BJ (cell line): ENCODE measurements around the gene LHFPL2. TPM values are rescaled to one million over a fixed set of nuclear protein-coding genes. Genes with fewer than 3 reads are reported as not detected.

Source experiments
- CTCF ChIA-PET: fragments of 350-600 bp; formaldehyde crosslinking; extraction: SDS; loops from one replicate; lab custom pipeline; 2021; ENCODE audit warnings: antibody characterized with exemption, inconsistent platforms; lab: Yijun Ruan, JAX
- POLR2A ChIA-PET: fragments of 300-600 bp; sonication (Branson Sonifier 250); formaldehyde crosslinking; extraction: SDS; loops from one replicate; lab custom pipeline; 2021; ENCODE audit warnings: antibody characterized with exemption; lab: Charles Lee
- DNase-seq: peaks from one replicate; pipeline ENCODE4 v3.0.0-alpha.2; 2011; ENCODE audit warnings: low read depth
- H3K27me3 ChIP-seq: 2 replicates; pipeline ENCODE4 v1.6.0; 2011; ENCODE audit warnings: low read length; ENCODE audit not compliant: control insufficient read depth, insufficient read depth
- H3K36me3 ChIP-seq: 2 replicates; pipeline ENCODE4 v1.5.1; 2011; ENCODE audit warnings: low read length; ENCODE audit not compliant: control insufficient read depth, insufficient read depth
- H3K4me3 ChIP-seq: 2 replicates; pipeline ENCODE4 v1.5.1; 2011; ENCODE audit warnings: low read depth, mild to moderate bottlenecking, control low read depth, low read length
- polyA plus RNA-seq: library from polyadenylated mRNA; depleted of rRNA; stranded (reverse); fragments of >200 nt; gene quantifications from 2 replicates; pipeline ENCODE4 v1.2.3, GENCODE V29; 2011
- TF ChIP-seq, protein P1 (sequence below): IDR thresholded peaks from 2 replicates; pipeline ENCODE4 v1.5.1; 2011; ENCODE audit warnings: low read depth, mild to moderate bottlenecking, control low read depth, inconsistent platforms, low read length, moderate library complexity; ENCODE audit not compliant: insufficient read depth

Gene LHFPL2
- polyA plus RNA-seq, 1 experiment = 4.4 TPM

DNA sequence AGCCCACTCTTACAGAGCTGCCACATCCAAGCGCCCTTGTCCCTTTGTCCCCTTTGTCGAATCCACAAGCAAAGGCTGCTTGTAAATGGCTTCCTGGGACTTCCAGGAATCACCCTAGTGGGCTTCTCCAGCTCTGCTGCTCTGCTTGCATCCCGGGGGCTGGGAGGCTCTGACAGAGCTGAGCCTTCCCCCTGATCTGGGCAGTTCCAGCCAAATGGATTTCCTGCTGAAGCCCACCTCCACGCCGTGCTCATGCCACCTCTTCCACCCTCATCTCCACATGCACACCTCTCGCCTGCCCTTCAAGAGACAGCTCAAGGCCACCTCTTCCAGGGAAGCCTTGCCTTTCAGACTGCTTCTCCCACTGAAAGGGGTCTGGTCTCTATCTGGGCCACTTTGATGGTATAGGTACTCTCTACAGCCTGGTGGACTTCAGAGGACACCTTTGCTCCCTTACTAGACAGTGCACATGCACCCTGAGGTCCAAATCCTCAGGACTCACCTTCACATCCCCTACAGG is 106.2 kb downstream of the LHFPL2 start:
- Histone ChIP-seq H3K4me3 (no peak overlapping the region), H3K27me3 (no peaks in the 10 kb centered on the region), H3K36me3 (no peaks in the 10 kb centered on the region)
- no peak for DNase-seq
- TF ChIP-seq, protein P1, sequence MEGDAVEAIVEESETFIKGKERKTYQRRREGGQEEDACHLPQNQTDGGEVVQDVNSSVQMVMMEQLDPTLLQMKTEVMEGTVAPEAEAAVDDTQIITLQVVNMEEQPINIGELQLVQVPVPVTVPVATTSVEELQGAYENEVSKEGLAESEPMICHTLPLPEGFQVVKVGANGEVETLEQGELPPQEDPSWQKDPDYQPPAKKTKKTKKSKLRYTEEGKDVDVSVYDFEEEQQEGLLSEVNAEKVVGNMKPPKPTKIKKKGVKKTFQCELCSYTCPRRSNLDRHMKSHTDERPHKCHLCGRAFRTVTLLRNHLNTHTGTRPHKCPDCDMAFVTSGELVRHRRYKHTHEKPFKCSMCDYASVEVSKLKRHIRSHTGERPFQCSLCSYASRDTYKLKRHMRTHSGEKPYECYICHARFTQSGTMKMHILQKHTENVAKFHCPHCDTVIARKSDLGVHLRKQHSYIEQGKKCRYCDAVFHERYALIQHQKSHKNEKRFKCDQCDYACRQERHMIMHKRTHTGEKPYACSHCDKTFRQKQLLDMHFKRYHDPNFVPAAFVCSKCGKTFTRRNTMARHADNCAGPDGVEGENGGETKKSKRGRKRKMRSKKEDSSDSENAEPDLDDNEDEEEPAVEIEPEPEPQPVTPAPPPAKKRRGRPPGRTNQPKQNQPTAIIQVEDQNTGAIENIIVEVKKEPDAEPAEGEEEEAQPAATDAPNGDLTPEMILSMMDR = no peak
- POLR2A ChIA-PET = no interaction called here
- CTCF ChIA-PET = interaction anchor here (1.3 to 2.9 kb wide), 5 partner anchors 10 to 422 kb away, joined by 3 to 9 read pairs (median 4); no protein-coding TSS in a partner anchor

GRCh38 chr5:78541086-78541654 is 107.4 kb downstream of the LHFPL2 start:
- H3K4me3 ChIP-seq = no peak overlapping the region
- ChIA-PET POLR2A (no interaction called here), CTCF (interaction anchor here (1.3 to 2.9 kb wide), 4 partner anchors 8 to 350 kb away, joined by 3 to 9 read pairs (median 4); no protein-coding TSS in a partner anchor)
- TF ChIP-seq, protein P1 = no peak
- DNase-seq = no peak
- H3K27me3 ChIP-seq = no peaks in the 10 kb centered on the region
- no peaks in the 10 kb centered on the region for H3K36me3 ChIP-seq

GRCh38 chr5:78540335-78541085 is 108.1 kb downstream of the LHFPL2 start:
- DNase-seq = no peak
- no peaks in the 10 kb centered on the region for H3K36me3 ChIP-seq
- no peaks in the 10 kb centered on the region for H3K27me3 ChIP-seq
- ChIA-PET POLR2A (no interaction called here), CTCF (interaction anchor here (1.7 to 2.9 kb wide), 3 partner anchors 8 to 350 kb away, joined by 4 to 9 read pairs (median 4); no protein-coding TSS in a partner anchor)
- TF ChIP-seq, protein P1 = no peak
- H3K4me3 ChIP-seq = no peak overlapping the region

- Histone ChIP-seq H3K4me3 (no peak overlapping the region), H3K36me3 (no peaks in the 10 kb centered on the region), H3K27me3 (no peaks in the 10 kb centered on the region)
- ChIA-PET POLR2A (no interaction called here), CTCF (interaction anchor here (0.6 to 3.1 kb wide), 12 partner anchors 13 to 428 kb away, joined by 3 to 10 read pairs (median 3); partner anchors contain the start of gene LHFPL2)
- no peak for DNase-seq
- TF ChIP-seq, protein P1 = no peak
Observed at GRCh38 chr5:78538240-78538850, 110.2 kb downstream of the LHFPL2 start.
